GM10266 (cell line): Measurements from ENCODE around the gene XPA.

Experiments
- DNase-seq: peaks from one replicate; pipeline ENCODE4 v3.0.0; 2012; ENCODE audit errors: extremely low spot score
- TF ChIP-seq, protein P1 (sequence below): IDR thresholded peaks from 2 replicates; pipeline ENCODE4 v1.5.1; 2012; ENCODE audit warnings: mild to moderate bottlenecking, low read depth; ENCODE audit not compliant: control insufficient read depth, insufficient read depth; ENCODE audit errors: missing control alignments

Gene XPA

DNA sequence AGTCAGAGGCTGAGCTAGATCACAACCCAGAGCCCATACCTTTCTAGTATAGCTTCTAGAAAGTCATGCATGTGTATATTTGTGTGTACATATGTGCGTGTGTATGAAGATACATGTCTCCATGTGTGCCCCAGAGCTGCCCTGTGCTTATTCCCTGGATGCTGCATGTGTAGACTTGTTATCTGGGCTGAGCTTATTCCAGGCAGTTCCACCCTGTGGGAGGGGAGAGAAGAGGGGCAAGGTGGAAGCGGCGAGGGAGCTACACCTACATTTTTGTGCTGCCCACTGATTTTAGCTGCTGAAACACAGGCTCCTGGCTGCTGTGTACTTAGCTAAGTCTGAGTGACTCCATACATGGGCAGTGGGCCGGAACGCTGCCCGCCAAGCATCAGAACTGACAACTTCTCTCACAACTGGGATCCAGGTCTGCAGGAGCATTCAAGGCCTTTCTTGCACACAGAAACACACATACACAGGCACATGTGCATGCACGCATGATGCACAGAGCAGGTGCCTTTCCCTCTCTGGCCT lies 38.0 kb upstream of the XPA start:
- no peak for DNase-seq
- TF ChIP-seq, protein P1, sequence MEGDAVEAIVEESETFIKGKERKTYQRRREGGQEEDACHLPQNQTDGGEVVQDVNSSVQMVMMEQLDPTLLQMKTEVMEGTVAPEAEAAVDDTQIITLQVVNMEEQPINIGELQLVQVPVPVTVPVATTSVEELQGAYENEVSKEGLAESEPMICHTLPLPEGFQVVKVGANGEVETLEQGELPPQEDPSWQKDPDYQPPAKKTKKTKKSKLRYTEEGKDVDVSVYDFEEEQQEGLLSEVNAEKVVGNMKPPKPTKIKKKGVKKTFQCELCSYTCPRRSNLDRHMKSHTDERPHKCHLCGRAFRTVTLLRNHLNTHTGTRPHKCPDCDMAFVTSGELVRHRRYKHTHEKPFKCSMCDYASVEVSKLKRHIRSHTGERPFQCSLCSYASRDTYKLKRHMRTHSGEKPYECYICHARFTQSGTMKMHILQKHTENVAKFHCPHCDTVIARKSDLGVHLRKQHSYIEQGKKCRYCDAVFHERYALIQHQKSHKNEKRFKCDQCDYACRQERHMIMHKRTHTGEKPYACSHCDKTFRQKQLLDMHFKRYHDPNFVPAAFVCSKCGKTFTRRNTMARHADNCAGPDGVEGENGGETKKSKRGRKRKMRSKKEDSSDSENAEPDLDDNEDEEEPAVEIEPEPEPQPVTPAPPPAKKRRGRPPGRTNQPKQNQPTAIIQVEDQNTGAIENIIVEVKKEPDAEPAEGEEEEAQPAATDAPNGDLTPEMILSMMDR, result no peak

DNA sequence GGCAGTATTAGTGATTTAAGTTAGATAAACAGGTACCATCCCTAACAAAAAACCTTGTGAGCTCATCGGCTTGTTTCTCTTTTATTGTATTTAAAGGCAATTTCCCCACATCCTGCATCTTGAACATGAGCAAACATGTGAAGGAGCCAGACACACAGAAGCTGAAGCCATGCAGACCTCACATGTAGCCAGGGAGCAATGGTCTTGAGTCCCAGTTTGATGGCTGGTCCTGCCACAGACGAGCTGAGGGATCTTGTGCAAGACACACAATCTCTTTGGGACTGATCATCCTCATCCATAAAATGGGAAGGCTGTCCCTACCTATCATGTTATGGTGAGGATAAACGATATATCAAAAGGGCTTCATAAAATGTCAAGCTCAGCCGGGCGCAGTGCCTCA lies 29.6 kb upstream of the XPA start:
- DNase-seq, result no peak
- TF ChIP-seq, protein P1, result no peak

DNA sequence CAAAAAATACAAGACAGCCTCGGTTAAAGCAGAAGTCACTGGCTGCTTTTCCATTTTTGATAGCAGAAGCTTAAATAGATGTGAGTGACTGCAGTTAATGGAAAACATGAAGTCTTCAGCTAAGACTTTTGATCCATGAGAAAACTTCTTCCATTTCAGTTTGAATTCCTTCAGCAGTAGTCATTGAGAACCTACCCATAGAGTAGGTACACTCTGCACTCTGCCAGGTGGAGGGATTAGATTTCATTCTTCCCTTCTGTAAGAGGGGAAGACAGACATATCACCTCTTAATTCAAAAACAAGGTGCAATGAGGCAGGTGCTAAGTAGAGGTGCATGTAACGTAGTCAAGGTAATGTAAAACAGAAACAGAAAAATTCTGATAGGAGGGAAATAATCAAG lies 26.7 kb upstream of the XPA start:
- TF ChIP-seq, protein P1, result no peak
- DNase-seq, result no peak

DNA sequence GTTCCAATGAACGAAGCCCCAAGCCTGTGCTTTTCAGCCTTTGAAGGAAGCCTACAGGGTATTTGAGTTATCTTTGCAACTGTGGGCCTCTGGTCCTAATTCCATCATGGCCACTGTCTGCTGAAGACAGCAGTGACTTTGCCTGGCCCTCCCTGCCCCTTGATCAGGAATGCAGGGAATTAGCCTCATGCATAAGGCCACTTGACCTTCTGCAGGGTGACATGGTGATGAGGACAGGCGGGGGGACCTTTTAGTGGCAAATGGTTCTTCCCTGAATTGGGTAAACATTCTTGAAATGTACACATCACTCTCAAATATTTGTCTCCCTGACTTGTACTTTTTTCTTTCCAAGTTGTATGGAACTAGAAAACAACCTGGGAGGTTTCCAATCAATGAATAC lies 25.2 kb upstream of the XPA start:
- TF ChIP-seq, protein P1, result no peak
- DNase-seq, result no peak

DNA sequence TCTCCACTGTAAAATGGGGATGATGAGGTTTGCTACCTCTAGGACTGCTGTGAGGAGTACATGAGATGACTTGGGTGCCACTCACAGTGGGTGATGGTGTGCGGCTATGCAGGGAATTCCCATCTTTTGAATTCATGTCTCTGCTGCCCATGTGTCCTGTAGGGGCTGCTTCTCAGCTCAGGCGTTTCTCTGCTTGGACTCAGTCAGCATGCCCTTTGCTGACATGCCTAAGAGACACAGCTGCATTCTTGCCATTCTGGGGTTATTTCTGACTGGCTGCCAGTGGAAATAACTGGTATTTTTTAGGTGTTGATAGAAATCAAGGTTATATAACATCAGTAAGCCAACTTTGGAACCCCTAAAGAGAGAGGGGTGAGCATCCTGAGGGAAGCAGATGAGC lies 24.3 kb upstream of the XPA start:
- TF ChIP-seq, protein P1, result no peak
- DNase-seq, result no peak

DNA sequence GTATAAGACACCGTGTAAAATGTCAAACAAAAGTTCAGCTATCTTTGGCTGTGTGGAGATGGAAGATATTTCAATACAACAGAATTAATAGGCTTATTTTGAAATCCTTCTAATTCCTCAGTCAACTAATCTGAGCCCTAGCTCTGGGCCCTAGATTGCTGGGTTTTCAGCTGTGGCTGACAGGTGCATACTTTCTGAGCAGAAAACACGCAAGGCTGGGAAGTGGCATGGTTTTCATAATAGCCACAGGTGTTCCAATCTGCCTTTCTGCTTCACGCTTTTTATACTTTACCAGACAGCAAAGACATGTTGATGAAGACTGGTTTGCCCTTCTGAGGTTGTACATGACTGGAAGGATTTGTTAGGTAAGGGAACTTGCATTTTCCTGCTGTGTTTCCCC lies 20.7 kb upstream of the XPA start:
- no peak for DNase-seq
- TF ChIP-seq, protein P1, result no peak

DNA sequence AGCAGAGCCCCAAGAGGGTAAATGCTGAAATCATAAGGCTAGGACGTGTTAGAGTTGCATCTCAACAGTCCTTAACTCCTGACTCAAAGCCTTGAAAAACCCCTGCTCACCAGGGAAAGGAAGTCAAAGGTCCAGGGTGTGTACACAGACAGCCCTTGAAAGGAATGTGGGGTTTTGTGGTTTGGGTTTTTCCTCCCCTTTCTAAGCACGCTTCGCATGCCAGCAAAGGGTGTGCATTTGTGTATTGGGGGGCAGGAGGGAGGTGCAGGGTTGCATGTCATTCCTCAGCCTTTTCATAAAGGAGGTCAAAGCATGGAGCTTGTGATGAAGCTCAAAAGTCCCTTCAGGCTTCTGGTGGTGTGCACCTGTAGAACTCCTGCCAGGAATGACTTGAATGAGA lies 17.3 kb upstream of the XPA start:
- DNase-seq, result no peak
- TF ChIP-seq, protein P1, result no peak
